Left renal cortex interstitium (tissue), 4 donors: ENCODE results near the gene SPATA20. TPM values are rescaled to one million over a fixed set of nuclear protein-coding genes. Genes with fewer than 3 reads are reported as not detected.
A peak's percentile ranks its signal among the peaks of the same experiment; 100 is the strongest.

ENCODE experiments used
- DNase-seq, 4 donors: peaks; one replicate each; pipeline ENCODE4 v3.0.0-alpha.2; 2013; ENCODE audit warnings: low read depth in 4 of 4, low spot score in 2 of 4, missing footprints in 1 of 4
- polyA plus RNA-seq, 4 donors: library from polyadenylated mRNA; unstranded; fragments of 120-200 nt; gene quantifications; one replicate each; pipeline ENCODE4 v1.2.1, GENCODE V29; 2013; ENCODE audit not compliant: insufficient read length in 4 of 4

The SPATA20 gene
- polyA plus RNA-seq, 4 donors: 50.8 to 71.7 (median 59.5) TPM

- no peak for DNase-seq
Measured at GRCh38 chr17:50538549-50539410, 8.2 kb upstream of the SPATA20 start.

GRCh38 chr17:50539762-50540559, 7.0 kb upstream of the SPATA20 start:
- no peak for DNase-seq

GRCh38 chr17:50540560-50541401, 6.2 kb upstream of the SPATA20 start:
- DNase-seq: no peak

- DNase-seq: no peak
Measured at GRCh38 chr17:50541402-50541715, 5.6 kb upstream of the SPATA20 start.

- no peak for DNase-seq
Measured at GRCh38 chr17:50541716-50542688, 5.0 kb upstream of the SPATA20 start.

GRCh38 chr17:50542795-50543774, 3.9 kb upstream of the SPATA20 start:
- no peak for DNase-seq

- no peak for DNase-seq
Measured at GRCh38 chr17:50544516-50544915, 2.5 kb upstream of the SPATA20 start.

- DNase-seq: no peak
Measured at GRCh38 chr17:50545311-50545710, 1.7 kb upstream of the SPATA20 start.

GRCh38 chr17:50546701-50547034, 306 bp upstream of the SPATA20 start:
- DNase-seq: no peak

- no peak for DNase-seq
Measured at GRCh38 chr17:50547736-50548083, 736 bp downstream of the SPATA20 start.

GRCh38 chr17:50548831-50549230, 1.9 kb downstream of the SPATA20 start:
- DNase-seq: no peak

GRCh38 chr17:50549256-50549941, 2.4 kb downstream of the SPATA20 start:
- DNase-seq: no peak

GRCh38 chr17:50549969-50550368, 3.0 kb downstream of the SPATA20 start:
- no peak for DNase-seq

- DNase-seq: peak in 1 of 4 donors; percentile 83
Measured at GRCh38 chr17:50550661-50551432, 3.9 kb downstream of the SPATA20 start.

GRCh38 chr17:50551433-50551815, 4.5 kb downstream of the SPATA20 start:
- no peak for DNase-seq

- DNase-seq: no peak
Measured at GRCh38 chr17:50551884-50552283, 4.9 kb downstream of the SPATA20 start.

- DNase-seq: no peak
Measured at GRCh38 chr17:50554201-50554600, 7.2 kb downstream of the SPATA20 start.

GRCh38 chr17:50556803-50557202, 9.8 kb downstream of the SPATA20 start:
- no peak for DNase-seq
